CD8-positive, alpha-beta memory T cell (primary cell): ENCODE results near the gene MKLN1. TPM values are rescaled to one million over a fixed set of nuclear protein-coding genes. Genes with fewer than 3 reads are reported as not detected.
"Not testable (repeated sequence)": the region's sequence is repeated elsewhere in the genome, so short reads cannot be mapped to it uniquely, and the experiment has no call there.

Experiments
- CTCF ChIA-PET: fragments of 350-600 bp; sonication (Branson Sonifier 250); formaldehyde crosslinking; loops from one replicate; lab custom pipeline; 2021; ENCODE audit warnings: antibody characterized with exemption; lab: Charles Lee
- POLR2A ChIA-PET: fragments of 350-600 bp; sonication (Branson Sonifier 250); formaldehyde crosslinking; loops from one replicate; lab custom pipeline; 2021; ENCODE audit warnings: antibody characterized with exemption; lab: Charles Lee
- DNase-seq, 5 donors: peaks; one replicate each; pipeline versions ENCODE4 v3.0.0 to v3.0.0-alpha.2; 2020 to 2022; ENCODE audit warnings: mixed read lengths in 1 of 5
- H3K27ac ChIP-seq: one replicate; pipeline ENCODE4 v1.7.0; 2013; ENCODE audit warnings: low read depth, mild to moderate bottlenecking, low read length, moderate library complexity
- H3K27me3 ChIP-seq: 2 replicates; pipeline ENCODE4 v1.7.0; 2013; ENCODE audit warnings: low read length, mild to moderate bottlenecking; ENCODE audit not compliant: insufficient read depth, poor library complexity, severe bottlenecking
- H3K36me3 ChIP-seq: 2 replicates; pipeline ENCODE4 v1.7.0; 2013; ENCODE audit warnings: mild to moderate bottlenecking, low read length, moderate library complexity; ENCODE audit not compliant: insufficient read depth
- H3K4me1 ChIP-seq: 2 replicates; pipeline ENCODE4 v1.7.0; 2013; ENCODE audit warnings: mild to moderate bottlenecking, low read length, moderate library complexity; ENCODE audit not compliant: insufficient read depth
- H3K4me3 ChIP-seq: 2 replicates; pipeline ENCODE4 v1.7.0; 2013; ENCODE audit warnings: mild to moderate bottlenecking, low read length
- H3K9me3 ChIP-seq: 2 replicates; pipeline ENCODE4 v1.7.0; 2013; ENCODE audit warnings: mild to moderate bottlenecking, low read length
- H3K27ac Mint-ChIP-seq, 8 donors: one replicate each; pipeline ENCODE4 v1.8.0; 2020 to 2021; ENCODE audit warnings: mixed read lengths in 8 of 8, mild to moderate bottlenecking in 6 of 8, inconsistent platforms in 3 of 8, moderate library complexity in 3 of 8
- H3K27me3 Mint-ChIP-seq, 2 donors: one replicate each; pipeline ENCODE4 v1.8.0; 2020 to 2021; ENCODE audit warnings: mixed read lengths in 2 of 2, mild to moderate bottlenecking in 1 of 2, moderate library complexity in 1 of 2
- H3K36me3 Mint-ChIP-seq, 3 donors: one replicate each; pipeline ENCODE4 v1.8.0; 2020 to 2021; ENCODE audit warnings: mixed read lengths in 3 of 3, inconsistent platforms in 1 of 3, mild to moderate bottlenecking in 1 of 3
- H3K4me1 Mint-ChIP-seq, 3 donors: one replicate each; pipeline ENCODE4 v1.8.0; 2020 to 2021; ENCODE audit warnings: mixed read lengths in 3 of 3, inconsistent platforms in 1 of 3, mild to moderate bottlenecking in 1 of 3
- H3K4me3 Mint-ChIP-seq, 7 donors: one replicate each; pipeline ENCODE4 v1.8.0; 2020 to 2021; ENCODE audit warnings: mixed read lengths in 7 of 7, mild to moderate bottlenecking in 6 of 7, moderate library complexity in 4 of 7, inconsistent platforms in 2 of 7
- H3K9me3 Mint-ChIP-seq, 5 donors: one replicate each; pipeline ENCODE4 v1.8.0; 2020 to 2022; ENCODE audit warnings: mixed read lengths in 5 of 5, mild to moderate bottlenecking in 3 of 5, moderate library complexity in 2 of 5, inconsistent platforms in 1 of 5
- polyA plus RNA-seq: library from polyadenylated mRNA; unstranded; fragments of 300-500 nt; fragmentation: Illumina TruSeq; gene quantifications from one replicate; pipeline ENCODE4 v1.2.3, GENCODE V29; 2021
- total RNA-seq, 2 experiments: library from RNA; stranded (reverse); gene quantifications; one replicate each; pipeline ENCODE4 v1.2.3, GENCODE V29; 2021

MKLN1 gene
- total and polyA plus RNA-seq, 3 experiments from 2014 or later = 21.8 to 34.0 (median 31.0) TPM

DNA sequence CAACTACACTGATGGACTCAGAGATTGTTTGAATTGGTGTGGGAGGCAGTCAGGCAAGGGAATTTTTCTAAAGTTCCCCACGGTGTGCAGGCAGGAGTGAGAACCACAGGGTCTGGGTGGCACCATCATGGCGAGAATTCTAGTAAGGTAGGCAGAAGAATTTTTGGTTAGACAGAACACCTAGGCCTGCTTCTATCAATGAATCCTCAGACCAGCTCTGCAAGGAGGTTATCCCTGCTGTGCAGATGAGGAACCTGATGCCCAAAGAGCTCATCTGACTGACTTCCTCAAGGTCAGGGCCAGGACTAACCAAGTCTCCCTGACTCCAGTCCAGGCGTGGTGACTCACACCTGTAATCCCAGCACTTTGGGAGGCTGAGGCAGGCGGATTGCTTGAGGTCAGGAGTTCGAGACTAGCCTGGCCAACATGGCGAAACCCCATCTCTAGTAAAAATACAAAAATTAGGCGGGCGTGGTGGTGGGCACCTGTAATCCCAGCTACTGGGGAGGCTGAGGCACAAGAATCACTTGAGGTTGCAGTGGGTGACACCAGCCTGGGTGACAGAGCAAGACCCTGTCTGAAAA, 177.5 kb downstream of the MKLN1 start:
- H3K4me3 ChIP-seq, POLR2A ChIA-PET, DNase-seq, H3K4me3 Mint-ChIP-seq, H3K36me3 ChIP-seq, H3K9me3 ChIP-seq, H3K36me3 Mint-ChIP-seq, H3K27ac ChIP-seq, H3K9me3 Mint-ChIP-seq: not testable (repeated sequence)
- Mint-ChIP-seq H3K27me3 (peaks cover 3 to 13% of the 10 kb centered on the region in 2 donors), H3K4me1 (peaks cover 32 to 43% (median 36%) of the 10 kb centered on the region in 3 donors), H3K27ac (peak overlapping the region in 1 of 8 donors; percentile 88)
- H3K27me3 ChIP-seq = peaks cover 18% of the 10 kb centered on the region
- CTCF ChIA-PET = interaction anchor here (1.6 to 5.9 kb wide), 2 partner anchors 12 to 151 kb away, joined by 5 to 38 read pairs; no protein-coding TSS in a partner anchor
- peaks cover 29% of the 10 kb centered on the region for H3K4me1 ChIP-seq

DNA sequence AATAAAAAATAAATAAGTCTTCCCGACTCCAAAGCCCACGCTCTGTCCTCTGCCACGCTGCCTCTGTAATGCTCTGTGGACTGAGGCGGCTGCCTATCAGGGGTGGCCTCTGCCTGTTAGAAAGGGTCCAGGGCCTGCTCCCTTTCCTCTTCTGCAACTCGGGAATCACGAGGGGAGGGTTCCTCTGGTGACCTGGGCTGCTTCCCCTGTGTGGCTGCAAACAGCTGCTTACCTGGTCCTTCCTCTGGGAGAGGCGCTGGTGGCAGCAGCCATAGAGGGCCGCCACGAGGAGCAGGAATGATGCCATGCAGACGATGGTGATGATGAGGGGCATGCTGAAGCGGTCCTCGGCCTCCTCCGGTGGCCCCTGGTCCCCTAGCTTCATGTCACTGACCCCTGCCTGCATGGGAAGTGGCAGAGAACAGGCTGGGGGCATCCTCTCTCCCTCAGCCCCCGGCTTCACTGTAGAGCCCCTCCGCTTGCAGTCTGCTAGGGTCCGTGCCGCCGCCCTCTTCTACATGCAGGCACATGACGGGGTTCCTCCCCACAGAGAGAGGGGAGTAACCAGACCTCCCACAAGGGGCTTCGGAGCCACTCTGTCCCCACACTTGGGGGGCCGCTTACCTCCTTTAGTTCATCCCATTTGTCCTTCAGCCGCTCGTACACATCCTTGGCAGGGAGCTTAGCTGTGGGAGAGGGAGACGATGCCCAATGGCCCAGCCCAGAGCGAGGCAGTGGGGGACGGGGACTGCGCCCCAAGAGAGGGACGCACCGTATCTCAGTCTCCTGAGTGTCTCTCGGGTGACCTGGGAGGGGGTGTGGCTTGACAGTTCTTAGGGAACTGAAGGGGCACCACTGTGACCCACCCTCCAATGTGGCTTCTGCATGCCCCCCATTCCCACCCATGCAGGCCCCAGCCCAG, 178.2 kb downstream of the MKLN1 start:
- Mint-ChIP-seq H3K4me1 (peaks cover 29 to 35% (median 29%) of the 10 kb centered on the region in 3 donors), H3K27me3 (peaks cover 3 to 15% of the 10 kb centered on the region in 2 donors)

DNA sequence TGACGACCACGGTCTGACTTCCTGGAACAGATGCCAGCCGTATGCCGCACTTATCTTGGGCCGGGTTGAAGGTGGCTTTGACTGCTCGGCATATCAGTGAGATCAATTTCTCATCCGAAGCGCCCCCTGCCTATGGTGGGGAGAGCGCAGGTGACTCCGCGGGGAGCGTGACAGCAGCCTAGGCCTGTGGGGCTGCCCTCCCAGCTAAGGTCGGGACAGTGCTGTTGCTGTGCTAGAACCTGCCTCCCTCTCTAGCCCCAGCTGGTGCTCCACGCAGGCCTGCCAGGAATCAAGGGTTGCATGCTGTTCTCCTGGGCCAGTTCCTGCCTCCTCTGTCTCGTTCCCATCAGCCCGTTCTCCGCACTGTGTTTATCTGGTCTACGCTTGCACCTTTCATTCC, 178.9 kb downstream of the MKLN1 start:
- no peak overlapping the region for H3K27ac Mint-ChIP-seq
- CTCF ChIA-PET = interaction anchor here (0.8 to 5.9 kb wide), 4 partner anchors 8 to 149 kb away, joined by 3 to 38 read pairs (median 6); no protein-coding TSS in a partner anchor
- peaks cover 0 to 3% (median 0%) of the 10 kb centered on the region in 3 donors for H3K36me3 Mint-ChIP-seq
- peaks cover 18% of the 10 kb centered on the region for H3K4me1 ChIP-seq
- peaks cover 3 to 17% of the 10 kb centered on the region in 2 donors for H3K27me3 Mint-ChIP-seq
- H3K4me3 ChIP-seq = no peak overlapping the region
- no peaks in the 10 kb centered on the region for H3K36me3 ChIP-seq
- DNase-seq = no peak
- no peaks in the 10 kb centered on the region for H3K9me3 ChIP-seq
- H3K9me3 Mint-ChIP-seq = no peaks in the 10 kb centered on the region
- H3K27ac ChIP-seq = no peak overlapping the region
- H3K4me3 Mint-ChIP-seq = no peak overlapping the region
- H3K27me3 ChIP-seq = peaks cover 18% of the 10 kb centered on the region
- POLR2A ChIA-PET = no interaction called here
- peaks cover 22 to 28% (median 22%) of the 10 kb centered on the region in 3 donors for H3K4me1 Mint-ChIP-seq

More for the DNA sequence above, 178.2 kb downstream of the MKLN1 start:
- POLR2A ChIA-PET = no interaction called here
- no peaks in the 10 kb centered on the region for H3K9me3 ChIP-seq
- no peak overlapping the region for H3K27ac ChIP-seq
- peaks cover 0 to 3% (median 0%) of the 10 kb centered on the region in 3 donors for H3K36me3 Mint-ChIP-seq
- H3K36me3 ChIP-seq = no peaks in the 10 kb centered on the region
- peaks cover 18% of the 10 kb centered on the region for H3K27me3 ChIP-seq
- peaks cover 23% of the 10 kb centered on the region for H3K4me1 ChIP-seq
- DNase-seq = no peak
- CTCF ChIA-PET = interaction anchor here (5.9 kb wide), 1 partner anchor 150 kb away, joined by 38 read pairs; no protein-coding TSS in a partner anchor
- H3K4me3 Mint-ChIP-seq = no peak overlapping the region
- H3K27ac Mint-ChIP-seq = no peak overlapping the region
- H3K4me3 ChIP-seq = no peak overlapping the region
- H3K9me3 Mint-ChIP-seq = no peaks in the 10 kb centered on the region

DNA sequence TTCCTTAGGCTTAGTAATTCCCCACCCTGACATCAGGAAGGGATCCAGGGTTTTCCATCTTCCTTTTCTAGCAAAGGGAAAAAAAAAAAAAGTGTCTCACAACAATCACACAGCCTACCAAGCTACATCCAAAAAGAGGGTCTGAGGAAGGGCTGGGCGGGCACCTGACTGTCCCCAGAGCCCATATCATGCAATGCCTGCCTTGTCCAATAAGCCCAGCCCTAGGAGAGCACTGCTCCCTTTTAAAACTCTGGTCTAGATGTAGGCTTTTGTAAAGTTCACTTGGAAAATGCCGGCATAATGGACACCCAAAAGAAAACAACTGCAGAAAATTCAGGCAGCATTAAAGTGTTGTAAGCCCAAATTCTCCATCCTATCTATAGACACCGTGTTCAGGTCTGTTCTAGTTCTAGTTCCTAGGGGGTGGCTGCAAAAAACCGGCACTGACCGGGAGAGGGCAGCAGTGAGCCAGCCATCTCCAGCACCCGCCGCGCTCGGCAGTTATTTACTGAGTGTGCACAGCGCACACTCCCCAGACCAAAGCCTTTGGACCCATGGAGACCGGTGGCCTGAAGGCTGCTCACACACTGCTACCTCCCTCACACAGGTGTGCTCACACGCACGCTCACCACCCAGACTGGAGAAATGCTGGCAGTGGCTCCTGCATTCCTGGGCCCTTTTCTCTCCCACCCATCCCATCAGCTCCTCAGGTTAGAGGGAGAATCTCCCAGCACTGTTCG, 180.1 kb downstream of the MKLN1 start:
- ChIA-PET CTCF (interaction anchor here (0.7 to 5.9 kb wide), 11 partner anchors 8 to 148 kb away, joined by 3 to 38 read pairs (median 3); no protein-coding TSS in a partner anchor), POLR2A (no interaction called here)
- H3K27ac ChIP-seq = no peak overlapping the region
- H3K4me3 ChIP-seq = no peak overlapping the region
- DNase-seq = peak; percentile 61 to 83 (median 69)
- peaks cover 0 to 3% (median 0%) of the 10 kb centered on the region in 3 donors for H3K36me3 Mint-ChIP-seq
- no peaks in the 10 kb centered on the region for H3K9me3 Mint-ChIP-seq
- H3K27me3 Mint-ChIP-seq = peaks cover 6 to 17% of the 10 kb centered on the region in 2 donors
- peaks cover 15 to 21% (median 16%) of the 10 kb centered on the region in 3 donors for H3K4me1 Mint-ChIP-seq
- no peak overlapping the region for H3K27ac Mint-ChIP-seq
- peak overlapping the region in 3 of 7 donors; percentile 1 to 61 (median 38) for H3K4me3 Mint-ChIP-seq
- H3K27me3 ChIP-seq = peaks cover 18% of the 10 kb centered on the region
- no peaks in the 10 kb centered on the region for H3K36me3 ChIP-seq
- no peaks in the 10 kb centered on the region for H3K9me3 ChIP-seq
- peaks cover 9% of the 10 kb centered on the region for H3K4me1 ChIP-seq

DNA sequence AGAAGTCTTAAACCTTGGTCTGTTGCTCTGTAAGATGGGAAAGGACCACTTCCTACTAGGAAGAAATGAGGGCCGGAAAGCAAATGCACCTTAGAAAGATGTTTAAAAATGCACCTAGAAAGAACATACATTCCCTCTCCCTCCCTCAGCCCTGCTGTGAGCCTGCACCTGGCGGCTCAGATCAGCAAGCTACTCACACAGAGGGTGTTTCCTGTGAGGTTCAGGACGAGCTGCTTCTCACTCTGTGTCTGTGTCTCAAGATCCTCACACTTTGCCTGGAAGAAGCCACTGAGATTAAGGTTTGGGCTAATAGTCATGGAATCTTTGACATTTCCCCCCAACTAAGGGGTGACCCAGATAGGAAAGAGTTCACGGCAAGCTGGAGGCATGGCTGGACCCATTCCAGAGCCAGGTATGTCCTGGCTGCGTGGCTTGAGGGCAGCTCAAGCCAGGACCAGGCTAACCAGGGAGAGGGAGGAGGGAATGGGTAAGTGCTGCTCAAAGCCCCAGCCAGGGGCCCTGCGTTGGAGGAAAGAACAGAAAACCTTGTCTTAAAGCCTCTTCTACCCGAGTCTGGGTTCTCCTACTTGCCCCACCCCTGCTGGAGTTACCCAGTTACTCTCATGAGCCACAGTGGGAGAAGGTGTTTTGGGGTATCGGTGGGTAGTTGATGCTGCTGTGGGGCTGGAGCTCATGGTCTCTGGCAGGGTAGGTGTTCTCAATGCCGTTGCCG, 181.2 kb downstream of the MKLN1 start:
- Histone ChIP-seq H3K4me1 (peaks cover 9% of the 10 kb centered on the region), H3K27me3 (peaks cover 18% of the 10 kb centered on the region), H3K4me3 (no peak overlapping the region), H3K27ac (no peak overlapping the region), H3K9me3 (no peaks in the 10 kb centered on the region), H3K36me3 (no peaks in the 10 kb centered on the region)
- H3K9me3 Mint-ChIP-seq = no peaks in the 10 kb centered on the region
- no peak overlapping the region for H3K4me3 Mint-ChIP-seq
- peaks cover 0 to 3% (median 0%) of the 10 kb centered on the region in 3 donors for H3K36me3 Mint-ChIP-seq
- peaks cover 8 to 17% of the 10 kb centered on the region in 2 donors for H3K27me3 Mint-ChIP-seq
- peak overlapping the region in 1 of 8 donors; percentile 47 for H3K27ac Mint-ChIP-seq
- no peak for DNase-seq
- peaks cover 21 to 25% (median 23%) of the 10 kb centered on the region in 3 donors for H3K4me1 Mint-ChIP-seq
- CTCF ChIA-PET = interaction anchor here (1.0 to 5.9 kb wide), 7 partner anchors 10 to 147 kb away, joined by 3 to 38 read pairs (median 4); no protein-coding TSS in a partner anchor
- POLR2A ChIA-PET = interaction anchor here (0.5 kb wide), 1 partner anchor 571 kb away, joined by 3 read pairs; no protein-coding TSS in a partner anchor

DNA sequence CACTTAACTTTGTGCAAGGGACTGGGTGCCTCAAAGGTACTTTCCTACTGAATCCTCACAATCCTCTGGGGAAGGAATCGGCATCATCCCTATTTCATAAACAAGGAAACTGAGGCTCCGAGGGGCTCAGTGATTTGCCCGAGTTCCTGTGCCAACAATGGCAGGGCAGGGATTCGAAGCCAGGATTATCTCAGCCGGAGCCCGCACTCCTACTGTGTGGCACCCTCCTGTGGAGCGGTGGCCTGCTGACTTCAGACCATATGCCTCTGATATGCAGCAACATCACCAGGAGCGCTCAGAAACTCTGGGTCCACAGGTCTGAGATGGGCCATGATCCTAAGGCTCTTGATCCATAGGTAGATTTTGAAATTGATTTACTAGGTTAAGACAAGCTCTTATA, 182.1 kb downstream of the MKLN1 start:
- Histone ChIP-seq H3K27ac (no peak overlapping the region), H3K9me3 (no peaks in the 10 kb centered on the region), H3K36me3 (no peaks in the 10 kb centered on the region), H3K27me3 (peaks cover 18% of the 10 kb centered on the region), H3K4me1 (peaks cover 9% of the 10 kb centered on the region), H3K4me3 (no peak overlapping the region)
- peaks cover 19 to 25% (median 23%) of the 10 kb centered on the region in 3 donors for H3K4me1 Mint-ChIP-seq
- H3K36me3 Mint-ChIP-seq = peaks cover 0 to 3% (median 0%) of the 10 kb centered on the region in 3 donors
- no peak for DNase-seq
- no peaks in the 10 kb centered on the region for H3K9me3 Mint-ChIP-seq
- H3K27me3 Mint-ChIP-seq = peaks cover 8 to 17% of the 10 kb centered on the region in 2 donors
- ChIA-PET CTCF (interaction anchor here (1.5 to 5.9 kb wide), 2 partner anchors 145 to 146 kb away, joined by 4 to 38 read pairs; no protein-coding TSS in a partner anchor), POLR2A (no interaction called here)
- H3K4me3 Mint-ChIP-seq = no peak overlapping the region
- no peak overlapping the region for H3K27ac Mint-ChIP-seq

DNA sequence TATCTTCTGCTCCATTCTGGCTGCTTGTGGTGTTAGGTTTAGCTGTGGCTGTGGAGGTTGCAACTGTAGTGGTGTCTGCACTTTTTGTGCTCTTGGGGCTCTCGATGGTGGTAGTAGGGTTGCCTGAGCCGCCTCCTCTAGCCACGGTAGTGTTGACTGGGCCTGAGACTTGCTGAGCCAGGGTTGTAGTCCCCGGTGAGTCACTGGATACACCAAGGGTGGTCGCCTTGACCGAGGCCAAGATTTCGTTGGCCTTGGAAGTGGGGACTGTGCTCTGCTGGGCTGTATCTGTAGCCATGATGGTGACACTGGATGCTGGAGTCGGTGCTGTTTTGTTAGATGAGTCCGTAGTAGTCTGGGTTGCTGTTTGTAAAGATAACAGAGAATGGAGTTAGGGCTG, 183.4 kb downstream of the MKLN1 start:
- peaks cover 18% of the 10 kb centered on the region for H3K27me3 ChIP-seq
- no peaks in the 10 kb centered on the region for H3K9me3 Mint-ChIP-seq
- H3K4me3 Mint-ChIP-seq = no peak overlapping the region
- no peaks in the 10 kb centered on the region for H3K9me3 ChIP-seq
- no peak for DNase-seq
- peaks cover 19 to 25% (median 23%) of the 10 kb centered on the region in 3 donors for H3K4me1 Mint-ChIP-seq
- CTCF ChIA-PET = interaction anchor here (1.2 to 1.5 kb wide), 2 partner anchors 10 to 144 kb away, joined by 3 to 4 read pairs; no protein-coding TSS in a partner anchor
- peaks cover 0 to 3% (median 0%) of the 10 kb centered on the region in 3 donors for H3K36me3 Mint-ChIP-seq
- peaks cover 8 to 17% of the 10 kb centered on the region in 2 donors for H3K27me3 Mint-ChIP-seq
- H3K36me3 ChIP-seq = no peaks in the 10 kb centered on the region
- H3K27ac Mint-ChIP-seq = no peak overlapping the region
- peaks cover 9% of the 10 kb centered on the region for H3K4me1 ChIP-seq
- H3K27ac ChIP-seq = no peak overlapping the region
- POLR2A ChIA-PET = no interaction called here
- H3K4me3 ChIP-seq = no peak overlapping the region
